Nephron progenitor cell (in vitro differentiated cells): ENCODE measurements around the gene MFF.

Experiments
- DNase-seq: peaks from one replicate; pipeline ENCODE4 v3.0.0; 2021
- H3K27ac Mint-ChIP-seq: 2 replicates; pipeline ENCODE4 v1.8.0; 2021; ENCODE audit warnings: mild to moderate bottlenecking, moderate library complexity, mixed read lengths
- H3K27me3 Mint-ChIP-seq: 2 replicates; pipeline ENCODE4 v1.8.0; 2021; ENCODE audit warnings: mild to moderate bottlenecking, low read depth, mixed read lengths; ENCODE audit not compliant: poor library complexity
- H3K36me3 Mint-ChIP-seq: 2 replicates; pipeline ENCODE4 v1.8.0; 2021; ENCODE audit warnings: low read depth, mixed read lengths
- H3K4me1 Mint-ChIP-seq: 2 replicates; pipeline ENCODE4 v1.8.0; 2021; ENCODE audit warnings: mixed read lengths
- H3K4me3 Mint-ChIP-seq: 2 replicates; pipeline ENCODE4 v1.8.0; 2021; ENCODE audit warnings: mild to moderate bottlenecking, moderate library complexity, mixed read lengths
- H3K9me3 Mint-ChIP-seq: 2 replicates; pipeline ENCODE4 v1.8.0; 2021; ENCODE audit warnings: mild to moderate bottlenecking, moderate library complexity, mixed read lengths
- TF ChIP-seq, protein P1 (sequence below): fragments of 200-600 bp; sonication (generic); IDR thresholded peaks from 2 replicates; pipeline ENCODE4 v1.5.0; 2021; ENCODE audit warnings: antibody characterized with exemption

The MFF gene

DNA sequence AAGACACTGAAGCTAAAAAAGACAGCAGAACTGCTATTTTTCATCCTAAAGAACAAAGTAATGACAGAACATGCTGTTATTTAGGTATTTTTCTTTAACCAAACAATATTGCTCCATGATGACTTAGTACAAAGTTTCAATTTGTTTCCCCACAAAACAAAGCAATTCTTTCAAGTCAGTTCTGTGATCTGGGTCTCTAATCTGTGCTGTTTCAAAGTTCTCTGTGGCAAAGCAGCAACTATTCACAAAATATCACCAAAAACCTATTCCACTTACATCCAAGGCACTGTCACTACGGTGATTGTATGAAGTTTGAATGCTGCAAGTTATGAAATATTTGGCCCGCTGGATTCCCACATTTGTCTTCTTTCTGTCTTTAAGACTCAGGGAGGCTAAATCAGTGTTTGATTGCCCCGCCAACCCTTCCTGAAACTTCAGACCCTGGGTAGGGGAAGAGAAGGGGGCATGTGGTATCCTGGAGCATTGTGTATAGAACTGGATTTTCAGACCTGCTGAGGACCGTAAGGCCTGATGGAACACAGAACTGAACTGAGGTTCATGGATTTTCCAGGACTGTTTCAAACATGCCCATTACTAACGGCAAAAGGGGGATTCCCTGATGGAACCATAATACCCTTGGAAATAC, 13.1 kb upstream of the MFF start:
- H3K4me3 Mint-ChIP-seq = no peak overlapping the region
- H3K9me3 Mint-ChIP-seq = peaks cover 2% of the 10 kb centered on the region

GRCh38 chr2:227312579-227312978, 12.5 kb upstream of the MFF start:
- no peak for DNase-seq
- Mint-ChIP-seq H3K36me3 (no peaks in the 10 kb centered on the region), H3K27me3 (no peaks in the 10 kb centered on the region), H3K4me3 (no peak overlapping the region), H3K4me1 (no peaks in the 10 kb centered on the region), H3K27ac (no peak overlapping the region), H3K9me3 (peaks cover 8% of the 10 kb centered on the region)
- TF ChIP-seq, protein P1, sequence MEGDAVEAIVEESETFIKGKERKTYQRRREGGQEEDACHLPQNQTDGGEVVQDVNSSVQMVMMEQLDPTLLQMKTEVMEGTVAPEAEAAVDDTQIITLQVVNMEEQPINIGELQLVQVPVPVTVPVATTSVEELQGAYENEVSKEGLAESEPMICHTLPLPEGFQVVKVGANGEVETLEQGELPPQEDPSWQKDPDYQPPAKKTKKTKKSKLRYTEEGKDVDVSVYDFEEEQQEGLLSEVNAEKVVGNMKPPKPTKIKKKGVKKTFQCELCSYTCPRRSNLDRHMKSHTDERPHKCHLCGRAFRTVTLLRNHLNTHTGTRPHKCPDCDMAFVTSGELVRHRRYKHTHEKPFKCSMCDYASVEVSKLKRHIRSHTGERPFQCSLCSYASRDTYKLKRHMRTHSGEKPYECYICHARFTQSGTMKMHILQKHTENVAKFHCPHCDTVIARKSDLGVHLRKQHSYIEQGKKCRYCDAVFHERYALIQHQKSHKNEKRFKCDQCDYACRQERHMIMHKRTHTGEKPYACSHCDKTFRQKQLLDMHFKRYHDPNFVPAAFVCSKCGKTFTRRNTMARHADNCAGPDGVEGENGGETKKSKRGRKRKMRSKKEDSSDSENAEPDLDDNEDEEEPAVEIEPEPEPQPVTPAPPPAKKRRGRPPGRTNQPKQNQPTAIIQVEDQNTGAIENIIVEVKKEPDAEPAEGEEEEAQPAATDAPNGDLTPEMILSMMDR = no peak

More for the DNA sequence above, 13.1 kb upstream of the MFF start:
- TF ChIP-seq, protein P1 = no peak
- Mint-ChIP-seq H3K27me3 (no peaks in the 10 kb centered on the region), H3K4me1 (no peaks in the 10 kb centered on the region), H3K36me3 (no peaks in the 10 kb centered on the region), H3K27ac (no peak overlapping the region)
- DNase-seq = no peak

- H3K27ac Mint-ChIP-seq = no peak overlapping the region
- no peaks in the 10 kb centered on the region for H3K27me3 Mint-ChIP-seq
- no peaks in the 10 kb centered on the region for H3K36me3 Mint-ChIP-seq
- TF ChIP-seq, protein P1 = no peak
- H3K4me1 Mint-ChIP-seq = no peaks in the 10 kb centered on the region
- DNase-seq = no peak
- H3K9me3 Mint-ChIP-seq = peaks cover 9% of the 10 kb centered on the region
- H3K4me3 Mint-ChIP-seq = no peak overlapping the region
Measured at GRCh38 chr2:227313310-227313709, 11.7 kb upstream of the MFF start.

DNA sequence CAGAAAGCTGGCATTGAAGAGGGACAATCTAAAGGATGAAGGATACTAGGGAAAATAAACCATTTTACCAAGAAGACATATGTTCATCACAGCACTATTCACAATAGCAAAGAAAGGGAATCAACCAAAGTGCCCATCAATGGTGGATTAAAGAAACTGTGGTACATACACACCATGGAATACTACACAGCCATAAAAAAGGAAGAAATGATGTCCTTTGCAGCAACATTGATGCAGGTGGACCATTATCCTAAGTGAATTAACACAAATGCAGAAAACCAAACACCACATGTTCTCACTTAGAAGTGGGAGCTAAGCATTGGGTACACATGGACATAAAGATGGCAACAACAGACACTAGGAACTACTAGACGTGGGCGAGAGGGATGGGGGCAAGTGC, 7.2 kb upstream of the MFF start:
- no peak for DNase-seq
- Mint-ChIP-seq H3K27me3 (peaks cover 6% of the 10 kb centered on the region), H3K27ac (no peak overlapping the region), H3K36me3 (peaks cover 24% of the 10 kb centered on the region), H3K9me3 (peaks cover 44% of the 10 kb centered on the region), H3K4me3 (no peak overlapping the region), H3K4me1 (no peaks in the 10 kb centered on the region)
- TF ChIP-seq, protein P1 = no peak

GRCh38 chr2:227320305-227321094, 4.6 kb upstream of the MFF start:
- Mint-ChIP-seq H3K4me1 (peaks cover 9% of the 10 kb centered on the region), H3K36me3 (peaks cover 39% of the 10 kb centered on the region), H3K4me3 (no peak overlapping the region), H3K9me3 (peaks cover 61% of the 10 kb centered on the region), H3K27ac (no peak overlapping the region), H3K27me3 (peaks cover 7% of the 10 kb centered on the region)
- no peak for DNase-seq
- TF ChIP-seq, protein P1 = no peak
